Stimulated activated naive CD8-positive, alpha-beta T cell treated with anti-CD3 and anti-CD28 coated beads, Interleukin-15, amount 100 ng/mL, for 72 hours (primary cell): Measurements from ENCODE around the gene PNMA6E.
A peak's percentile ranks its signal among the peaks of the same experiment; 100 is the strongest.

Experiments
- ATAC-seq: fragments of 150-1000 bp; cut with Tn5 transposase; 2 replicates; pipeline ENCODE4 v1.10.0; 2021; ENCODE audit warnings: mild to moderate bottlenecking, moderate library complexity
- DNase-seq, 2 donors: peaks; one replicate each; pipeline ENCODE4 v3.0.0; 2021 to 2022
- H3K27ac Mint-ChIP-seq, 2 donors: one replicate each; pipeline ENCODE4 v1.8.0; 2022; ENCODE audit warnings: mild to moderate bottlenecking in 2 of 2, mixed read lengths in 2 of 2, moderate library complexity in 2 of 2
- H3K27me3 Mint-ChIP-seq: one replicate; pipeline ENCODE4 v1.8.0; 2022; ENCODE audit warnings: mixed read lengths
- H3K4me1 Mint-ChIP-seq: one replicate; pipeline ENCODE4 v1.8.0; 2022; ENCODE audit warnings: mild to moderate bottlenecking, mixed read lengths
- H3K4me3 Mint-ChIP-seq, 2 donors: one replicate each; pipeline ENCODE4 v1.8.0; 2022; ENCODE audit warnings: mild to moderate bottlenecking in 2 of 2, mixed read lengths in 2 of 2, moderate library complexity in 1 of 2
- H3K9me3 Mint-ChIP-seq, 2 donors: one replicate each; pipeline ENCODE4 v1.8.0; 2022; ENCODE audit warnings: mixed read lengths in 2 of 2

PNMA6E gene

GRCh38 chrX:153366119-153366518 is 35.0 kb downstream of the PNMA6E start:
- ATAC-seq (no peak), DNase-seq (no peak)
- Mint-ChIP-seq H3K9me3 (no peaks in the 10 kb centered on the region), H3K27ac (no peak overlapping the region), H3K4me1 (peaks cover 6% of the 10 kb centered on the region), H3K27me3 (no peaks in the 10 kb centered on the region), H3K4me3 (no peak overlapping the region)

GRCh38 chrX:153365670-153366069 is 35.5 kb downstream of the PNMA6E start:
- Mint-ChIP-seq H3K27ac (no peak overlapping the region), H3K9me3 (no peaks in the 10 kb centered on the region), H3K27me3 (no peaks in the 10 kb centered on the region), H3K4me3 (no peak overlapping the region), H3K4me1 (peaks cover 4% of the 10 kb centered on the region)
- no peak for ATAC-seq
- no peak for DNase-seq

DNA sequence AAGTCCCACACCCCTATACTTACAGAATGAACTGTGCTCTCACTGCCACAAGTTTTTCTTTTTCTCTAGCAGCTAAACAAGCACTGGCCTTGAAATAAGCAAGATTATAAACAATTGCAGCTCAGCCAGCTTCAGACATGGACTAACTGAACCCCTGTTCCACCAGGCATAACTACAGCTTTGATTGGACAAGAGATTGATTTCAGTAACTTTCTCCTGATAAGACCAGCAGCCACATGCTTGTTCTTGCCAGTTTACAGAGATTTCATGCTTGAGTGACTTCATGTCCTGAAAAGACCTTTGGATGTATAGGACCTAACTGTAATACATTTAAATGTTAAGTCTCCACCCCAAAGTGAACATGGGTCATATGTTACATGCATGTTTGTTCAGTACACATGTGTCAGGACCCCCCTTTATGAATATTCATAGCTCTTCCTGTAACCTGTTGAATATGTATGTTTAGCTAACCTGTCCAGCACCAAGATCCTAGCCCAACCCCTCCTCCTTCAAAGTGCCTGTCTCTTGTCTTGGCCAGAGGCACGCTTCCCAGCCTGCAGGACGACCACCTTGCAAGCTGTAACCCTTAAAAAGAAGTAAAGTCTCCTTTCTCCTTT is 39.3 kb downstream of the PNMA6E start:
- H3K4me1 Mint-ChIP-seq, result no peaks in the 10 kb centered on the region
- no peak overlapping the region for H3K4me3 Mint-ChIP-seq
- ATAC-seq, result no peak
- no peak overlapping the region for H3K27ac Mint-ChIP-seq
- DNase-seq, result no peak
- H3K27me3 Mint-ChIP-seq, result no peaks in the 10 kb centered on the region
- H3K9me3 Mint-ChIP-seq, result peaks cover 5% of the 10 kb centered on the region in 2 donors

GRCh38 chrX:153357877-153358276 is 43.3 kb downstream of the PNMA6E start:
- Mint-ChIP-seq H3K4me1 (peaks cover 10% of the 10 kb centered on the region), H3K27ac (no peak overlapping the region)
- no peak for DNase-seq

DNA sequence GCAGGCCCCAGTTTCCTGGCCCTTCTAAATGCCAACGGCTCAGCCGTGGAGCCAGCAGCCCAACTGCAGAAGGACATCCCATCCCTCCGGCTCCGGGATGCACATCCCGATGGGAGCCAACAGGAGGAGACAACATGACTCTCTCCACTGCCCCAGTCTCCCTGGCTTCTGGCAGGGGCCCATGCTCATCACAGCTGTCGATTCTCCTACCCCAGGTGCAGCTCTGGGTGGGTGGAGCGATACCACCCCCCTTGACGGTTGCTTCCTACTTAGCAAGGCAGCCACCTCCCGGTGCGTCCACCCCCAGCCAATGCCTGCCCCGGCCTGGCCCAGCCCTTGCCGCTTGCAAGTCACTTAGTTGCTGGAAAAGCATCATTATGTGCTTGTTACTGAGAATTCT is 47.7 kb downstream of the PNMA6E start:
- Mint-ChIP-seq H3K9me3 (peaks cover 5% of the 10 kb centered on the region in 2 donors), H3K4me3 (no peak overlapping the region), H3K4me1 (peaks cover 32% of the 10 kb centered on the region), H3K27me3 (no peaks in the 10 kb centered on the region), H3K27ac (no peak overlapping the region)
- ATAC-seq (no peak), DNase-seq (no peak)

More at GRCh38 chrX:153357877-153358276, 43.3 kb downstream of the PNMA6E start:
- no peak overlapping the region for H3K4me3 Mint-ChIP-seq
- peaks cover 5% of the 10 kb centered on the region in 2 donors for H3K9me3 Mint-ChIP-seq
- no peaks in the 10 kb centered on the region for H3K27me3 Mint-ChIP-seq
- no peak for ATAC-seq

GRCh38 chrX:153352858-153353257 is 48.3 kb downstream of the PNMA6E start:
- Mint-ChIP-seq H3K4me3 (no peak overlapping the region), H3K27ac (no peak overlapping the region), H3K4me1 (peaks cover 32% of the 10 kb centered on the region), H3K9me3 (peaks cover 5% of the 10 kb centered on the region in 2 donors), H3K27me3 (no peaks in the 10 kb centered on the region)
- no peak for ATAC-seq
- no peak for DNase-seq

GRCh38 chrX:153351981-153352380 is 49.2 kb downstream of the PNMA6E start:
- no peak for ATAC-seq
- DNase-seq, result no peak
- Mint-ChIP-seq H3K4me1 (peaks cover 32% of the 10 kb centered on the region), H3K9me3 (no peaks in the 10 kb centered on the region), H3K27me3 (no peaks in the 10 kb centered on the region), H3K4me3 (no peak overlapping the region), H3K27ac (peak overlapping the region; percentile 52 to 86)

DNA sequence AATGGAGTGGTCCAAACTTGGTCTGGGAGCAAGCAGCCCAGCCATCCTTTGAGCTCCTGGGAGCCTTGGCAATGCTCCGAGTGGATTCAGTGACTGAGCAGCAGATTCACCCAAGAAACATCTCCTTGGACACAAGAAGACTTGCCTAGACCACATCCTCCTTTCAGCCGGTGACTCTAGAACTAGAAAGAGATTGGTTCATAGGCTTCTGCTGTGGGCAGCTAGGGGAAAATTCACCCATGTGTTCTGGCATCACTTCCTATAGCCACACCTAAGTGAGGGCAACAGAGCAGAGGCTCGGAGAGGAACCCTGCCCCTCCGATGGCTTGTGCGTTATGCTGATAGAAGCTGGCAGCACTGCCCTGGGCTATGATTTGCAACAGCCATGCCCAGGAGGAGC is 51.2 kb downstream of the PNMA6E start:
- Mint-ChIP-seq H3K27ac (no peak overlapping the region), H3K9me3 (no peaks in the 10 kb centered on the region), H3K4me1 (peaks cover 38% of the 10 kb centered on the region), H3K4me3 (no peak overlapping the region), H3K27me3 (no peaks in the 10 kb centered on the region)
- peak; percentile 76 for ATAC-seq
- DNase-seq, result no peak

DNA sequence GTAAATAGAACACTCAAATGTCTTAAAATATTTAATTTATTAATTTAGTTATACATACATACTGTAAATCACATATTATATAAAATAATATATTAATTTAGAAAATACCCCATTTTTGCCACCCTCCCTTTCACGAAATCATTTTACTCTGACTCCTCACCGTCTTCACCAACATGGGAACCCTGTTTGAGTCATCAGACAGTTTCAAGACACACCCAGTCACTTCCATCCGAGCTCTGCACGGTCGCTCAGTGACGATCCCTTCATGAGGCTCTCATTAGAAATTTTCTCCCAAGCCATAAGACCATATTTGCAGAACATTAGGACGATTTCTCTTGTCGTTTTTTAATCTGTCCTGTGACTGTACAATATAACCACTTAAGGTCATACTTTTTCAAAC is 52.7 kb downstream of the PNMA6E start:
- Mint-ChIP-seq H3K4me1 (peaks cover 48% of the 10 kb centered on the region), H3K27ac (no peak overlapping the region), H3K27me3 (no peaks in the 10 kb centered on the region), H3K4me3 (no peak overlapping the region), H3K9me3 (no peaks in the 10 kb centered on the region)
- ATAC-seq, result no peak
- no peak for DNase-seq

- DNase-seq (no peak), ATAC-seq (no peak)
- Mint-ChIP-seq H3K27ac (no peak overlapping the region), H3K27me3 (no peaks in the 10 kb centered on the region), H3K4me3 (no peak overlapping the region), H3K9me3 (no peaks in the 10 kb centered on the region), H3K4me1 (peaks cover 57% of the 10 kb centered on the region)
These were observed 53.6 kb downstream of the PNMA6E start for GRCh38 chrX:153347530-153347929.
